Stomach (tissue), 9 donors: Measurements from ENCODE around the gene DBN1. TPM values are rescaled to one million over a fixed set of nuclear protein-coding genes. Genes with fewer than 3 reads are reported as not detected.

Experiments used
- DNase-seq, 2 donors: peaks; one replicate each; pipeline versions ENCODE4 v3.0.0 to v3.0.0-alpha.2; 2013 to 2019
- H3K27ac ChIP-seq, 5 donors: fragments of 200-600 bp in 4 of 5; sonication (generic) in 4 of 5; one replicate each; pipeline ENCODE4 v1.5.1; 2013 to 2019; ENCODE audit warnings: mild to moderate bottlenecking in 1 of 5, moderate library complexity in 1 of 5
- H3K27me3 ChIP-seq, 3 donors: fragments of 200-600 bp; sonication (generic); one replicate each; pipeline ENCODE4 v1.5.1; 2017 to 2019; ENCODE audit warnings: mixed run types in 1 of 3
- H3K36me3 ChIP-seq, 4 donors: fragments of 200-600 bp; sonication (generic); 1 replicate in 3 of 4; 2 replicates in 1 of 4; pipeline ENCODE4 v1.5.1; 2016 to 2019
- H3K4me1 ChIP-seq, 4 donors: fragments of 200-600 bp; sonication (generic); one replicate each; pipeline ENCODE4 v1.5.1; 2016 to 2019
- H3K4me3 ChIP-seq, 4 donors: fragments of 200-600 bp; sonication (generic) in 3 of 4; one replicate each; pipeline ENCODE4 v1.5.1; 2016 to 2019; ENCODE audit warnings: mild to moderate bottlenecking in 1 of 4
- H3K9me3 ChIP-seq, 4 donors: fragments of 200-600 bp; sonication (generic); one replicate each; pipeline ENCODE4 v1.5.1; 2016 to 2019
- CTCF ChIP-seq, 7 experiments: fragments of 450-650 bp in 4 of 7; fragments of 200-600 bp in 3 of 7; sonication (generic) in 3 of 7; IDR thresholded peaks; one replicate each; pipeline ENCODE4 v1.5.1; 2016 to 2019; ENCODE audit warnings: antibody characterized with exemption in 7 of 7, control low read depth in 2 of 7, mild to moderate bottlenecking in 1 of 7
- EP300 ChIP-seq: sonication (generic); formaldehyde crosslinking; IDR thresholded peaks from one replicate; pipeline ENCODE4 v1.6.1; 2017; ENCODE audit warnings: antibody characterized with exemption
- POLR2A ChIP-seq, 4 donors: fragments of 450-650 bp; IDR thresholded peaks; one replicate each; pipeline ENCODE4 v1.6.1; 2016; ENCODE audit warnings: antibody characterized with exemption in 4 of 4, control low read depth in 2 of 4, mild to moderate bottlenecking in 1 of 4, moderate library complexity in 1 of 4
- POLR2AphosphoS5 ChIP-seq, 3 donors: sonication (generic); formaldehyde crosslinking; IDR thresholded peaks; one replicate each; pipeline ENCODE4 v1.6.1; 2016; ENCODE audit warnings: antibody characterized with exemption in 3 of 3
- WGBS, 5 donors: extraction: QIAGEN DNeasy Blood & Tissue Kit in 3 of 5; methylation state at CpG; one replicate each; pipeline versions ENCODE4 v1.1.5 to v1.1.7; 2013 to 2018; 5-methylcytosine and 5-hydroxymethylcytosine counted together
- intact Hi-C: fragments of 100-400 bp; cut with DNase I; formaldehyde crosslinking; loops from one replicate; pipeline ENCODE4 v1.15.1; 2023; ENCODE audit warnings: low total_unique reads
- polyA plus RNA-seq, 3 donors: library from polyadenylated mRNA; stranded (reverse); fragments of 200-250 nt; gene quantifications; one replicate each; pipeline ENCODE4 v1.2.3, GENCODE V29; 2013
- total RNA-seq, 5 donors: library from RNA; depleted of rRNA; stranded (reverse); fragments of >200 nt; gene quantifications; one replicate each; pipeline versions ENCODE4 v1.1.0 to v1.2.3, GENCODE V29; 2014 to 2016
- donor health status: healthy with polysubstance abuse.
- donor health status: Bipolar disorder and iron deficiency.
- donor health status: healthy.

DBN1 gene
- total and polyA plus RNA-seq, 8 donors, result 14.7 to 78.1 (median 36.5) TPM

- Histone ChIP-seq H3K27ac (peak overlapping the region in 3 of 5 donors; percentile 61 to 86 (median 79)), H3K27me3 (no peaks in the 10 kb centered on the region), H3K36me3 (peaks cover 41 to 56% (median 55%) of the 10 kb centered on the region in 4 donors), H3K9me3 (no peaks in the 10 kb centered on the region), H3K4me1 (peaks cover 2 to 34% (median 19%) of the 10 kb centered on the region in 4 donors), H3K4me3 (peak overlapping the region in 1 of 4 donors; percentile 39)
- intact Hi-C loops, result no loop called here
- no peak for TF ChIP-seq EP300
- TF ChIP-seq CTCF (IDR thresholded peaks at IDR 0.05), result no peak
- no peak for TF ChIP-seq POLR2AphosphoS5 (IDR thresholded peaks at IDR 0.05)
- TF ChIP-seq POLR2A (IDR thresholded peaks at IDR 0.05), result no peak
- no peak for DNase-seq
- WGBS, 5 donors, result 84 to 96% (median 90%) methylated on average over 15 of the region's 15 CpGs
Measured at GRCh38 chr5:177510567-177511053, 37.2 kb upstream of the DBN1 start.

GRCh38 chr5:177509991-177510566 is 36.6 kb upstream of the DBN1 start:
- peak overlapping the region in 4 of 5 donors; percentile 61 to 86 (median 72) for H3K27ac ChIP-seq
- H3K27me3 ChIP-seq, result no peaks in the 10 kb centered on the region
- H3K9me3 ChIP-seq, result no peaks in the 10 kb centered on the region
- intact Hi-C loops, result no loop called here
- peaks cover 41 to 53% (median 51%) of the 10 kb centered on the region in 4 donors for H3K36me3 ChIP-seq
- DNase-seq, result no peak
- no peak for TF ChIP-seq POLR2AphosphoS5 (IDR thresholded peaks at IDR 0.05)
- TF ChIP-seq CTCF (IDR thresholded peaks at IDR 0.05), result no peak
- TF ChIP-seq EP300, result no peak
- TF ChIP-seq POLR2A (IDR thresholded peaks at IDR 0.05), result no peak
- peaks cover 0 to 29% (median 15%) of the 10 kb centered on the region in 4 donors for H3K4me1 ChIP-seq
- peak overlapping the region in 2 of 4 donors; percentile 37 to 39 for H3K4me3 ChIP-seq
- WGBS, 5 donors, result 59 to 81% (median 68%) methylated on average over 11 of the region's 11 CpGs

GRCh38 chr5:177509381-177509951 is 36.0 kb upstream of the DBN1 start, which contains the start of gene DOK3:
Gene DOK3 (minus strand): TSS chr5:177509826. CDS start chr5:177509540, 286 bp downstream.
- TF ChIP-seq POLR2A (IDR thresholded peaks at IDR 0.05), result no peak
- no peak for TF ChIP-seq CTCF (IDR thresholded peaks at IDR 0.05)
- no peak for TF ChIP-seq POLR2AphosphoS5 (IDR thresholded peaks at IDR 0.05)
- peaks cover 0 to 23% (median 9%) of the 10 kb centered on the region in 4 donors for H3K4me1 ChIP-seq
- peaks cover 38 to 53% (median 47%) of the 10 kb centered on the region in 4 donors for H3K36me3 ChIP-seq
- H3K9me3 ChIP-seq, result no peaks in the 10 kb centered on the region
- peak within 1 kb of the TSS in 4 of 5 donors; percentile 61 to 86 (median 72) for H3K27ac ChIP-seq
- WGBS, 5 donors, result 27 to 37% (median 31%) methylated on average over 14 to 20 of the region's 20 CpGs
- DNase-seq, result peak; percentile 41 to 51
- H3K4me3 ChIP-seq, result peak within 1 kb of the TSS; percentile 20 to 39 (median 36)
- intact Hi-C loops, result no loop called here
- H3K27me3 ChIP-seq, result no peaks in the 10 kb centered on the region

GRCh38 chr5:177508837-177509236 is 35.4 kb upstream of the DBN1 start:
- 46 to 71% (median 67%) methylated on average over 7 to 8 of the region's 8 CpGs for WGBS, 5 donors
- intact Hi-C loops, result no loop called here
- DNase-seq, result no peak

More at GRCh38 chr5:177508837-177509236, 35.4 kb upstream of the DBN1 start:
- H3K4me1 ChIP-seq, result peaks cover 0 to 21% (median 6%) of the 10 kb centered on the region in 4 donors
- H3K9me3 ChIP-seq, result no peaks in the 10 kb centered on the region
- no peaks in the 10 kb centered on the region for H3K27me3 ChIP-seq
- peaks cover 32 to 53% (median 47%) of the 10 kb centered on the region in 4 donors for H3K36me3 ChIP-seq
- TF ChIP-seq POLR2AphosphoS5 (IDR thresholded peaks at IDR 0.05) (no peak), EP300 (no peak), CTCF (IDR thresholded peaks at IDR 0.05) (no peak), POLR2A (IDR thresholded peaks at IDR 0.05) (no peak)
- peak overlapping the region in 4 of 5 donors; percentile 61 to 86 (median 72) for H3K27ac ChIP-seq
- H3K4me3 ChIP-seq, result peak overlapping the region; percentile 20 to 39 (median 36)
